GM21786 (cell line): ENCODE data around the gene TKT.
A peak's percentile ranks its signal among the peaks of the same experiment; 100 is the strongest.
"Not testable (repeated sequence)": the region's sequence is repeated elsewhere in the genome, so short reads cannot be mapped to it uniquely, and the experiment has no call there.

Experiments
- ATAC-seq: cut with Tn5 transposase; IDR thresholded peaks from one replicate; pipeline ENCODE4 v1.9.1; 2021; ENCODE audit not compliant: unreplicated experiment

Gene TKT

GRCh38 chr3:53255775-53256703, at the start of gene TKT:
Gene TKT (minus strand): TSS chr3:53256022. CDS start chr3:53255942, 80 bp downstream.
- ATAC-seq: peak; percentile 47

GRCh38 chr3:53303957-53304356, 48.1 kb upstream of the TKT start:
- ATAC-seq: no peak

GRCh38 chr3:53303549-53303948, 47.7 kb upstream of the TKT start:
- no peak for ATAC-seq

GRCh38 chr3:53300826-53301225, 45.0 kb upstream of the TKT start:
- ATAC-seq: no peak

GRCh38 chr3:53299611-53300023, 43.8 kb upstream of the TKT start:
- ATAC-seq: not testable (repeated sequence)

- no peak for ATAC-seq
Measured at GRCh38 chr3:53295410-53295809, 39.6 kb upstream of the TKT start.

GRCh38 chr3:53293867-53294266, 38.0 kb upstream of the TKT start:
- no peak for ATAC-seq

- no peak for ATAC-seq
Measured at GRCh38 chr3:53288214-53288613, 32.4 kb upstream of the TKT start.

- ATAC-seq: no peak
Measured at GRCh38 chr3:53287131-53287629, 31.4 kb upstream of the TKT start.

GRCh38 chr3:53286727-53287126, 30.9 kb upstream of the TKT start:
- no peak for ATAC-seq

GRCh38 chr3:53282581-53282980, 26.8 kb upstream of the TKT start:
- ATAC-seq: no peak

- ATAC-seq: no peak
Measured at GRCh38 chr3:53278667-53279066, 22.8 kb upstream of the TKT start.

GRCh38 chr3:53274938-53275605, 19.2 kb upstream of the TKT start:
- no peak for ATAC-seq

- ATAC-seq: no peak
Measured at GRCh38 chr3:53273146-53273670, 17.4 kb upstream of the TKT start.

GRCh38 chr3:53269888-53270880, 14.4 kb upstream of the TKT start:
- peak; percentile 77 for ATAC-seq

GRCh38 chr3:53269193-53269592, 13.4 kb upstream of the TKT start:
- ATAC-seq: not testable (repeated sequence)

GRCh38 chr3:53267766-53268165, 11.9 kb upstream of the TKT start:
- no peak for ATAC-seq

- ATAC-seq: no peak
Measured at GRCh38 chr3:53264718-53265117, 8.9 kb upstream of the TKT start.

GRCh38 chr3:53263907-53264306, 8.1 kb upstream of the TKT start:
- ATAC-seq: no peak

- no peak for ATAC-seq
Measured at GRCh38 chr3:53261712-53262111, 5.9 kb upstream of the TKT start.
